K562 (cell line): ENCODE measurements around the gene AGPAT3. TPM values are rescaled to one million over a fixed set of nuclear protein-coding genes. Genes with fewer than 3 reads are reported as not detected.

ENCODE experiments used
- ATAC-seq: fragments of 200-7000 bp; cut with Tn5 transposase; 3 replicates; pipeline ENCODE4 v1.9.1; 2020; ENCODE audit warnings: moderate library complexity
- BruUV-seq: library from RNA; stranded (reverse); fragments of 400-500 nt; replicated peaks from 2 replicates; lab custom pipeline; 2021; lab: Mats Ljungman, UMichigan
- CTCF ChIA-PET: fragments of 300-600 bp; formaldehyde crosslinking; extraction: SDS; loops from one replicate; lab custom pipeline; 2021; ENCODE audit warnings: low intra/inter-chr PET ratio; lab: Yijun Ruan, JAX
- POLR2A ChIA-PET: fragments of 300-600, 350-650 bp; sonication (Branson Sonifier 250); formaldehyde crosslinking; extraction: SDS; loops from one replicate; lab custom pipeline; 2021; ENCODE audit warnings: antibody characterized with exemption, inconsistent platforms; lab: Yijun Ruan, JAX
- DNase-seq, 4 experiments: peaks; one replicate each; pipeline versions ENCODE4 v3.0.0 to v3.0.0-alpha.2; 2011 to 2018; ENCODE audit warnings: low spot score in 3 of 4, mixed read lengths in 3 of 4; ENCODE audit errors: extremely low read depth in 1 of 4
- FAIRE-seq: peaks from 2 replicates; lab custom pipeline; 2011; peaks lifted over from hg19 to GRCh38; lab: Jason Lieb, UNC
- H2AFZ ChIP-seq: 2 replicates; pipeline ENCODE4 v1.6.0; 2011; ENCODE audit warnings: low read depth, low read length, control low read depth, inconsistent platforms
- H3K27ac ChIP-seq: fragments of 200-600 bp; 3 replicates; pipeline ENCODE4 v1.8.0; 2011; ENCODE audit warnings: low read depth, mild to moderate bottlenecking, control low read depth, inconsistent platforms, low read length, moderate library complexity, mixed read lengths; ENCODE audit errors: extremely low read depth
- H3K27me3 ChIP-seq, 2 experiments: fragments of 300-600 bp in 1 of 2; 2 replicates in 1 of 2; 3 replicates in 1 of 2; pipeline versions ENCODE4 v1.6.0 to v1.8.0; 2011; ENCODE audit warnings: inconsistent platforms in 2 of 2, low read length in 2 of 2, mild to moderate bottlenecking in 1 of 2, mixed read lengths in 1 of 2, moderate library complexity in 1 of 2; ENCODE audit not compliant: control insufficient read depth in 2 of 2, insufficient read depth in 2 of 2
- H3K36me3 ChIP-seq: fragments of 300-600 bp; 3 replicates; pipeline ENCODE4 v1.8.0; 2011; ENCODE audit warnings: mild to moderate bottlenecking, low read length, inconsistent platforms; ENCODE audit not compliant: control insufficient read depth, insufficient read depth
- H3K4me1 ChIP-seq, 2 experiments: fragments of 200-600 bp in 1 of 2; replicated peaks in 1 of 2; 2 replicates in 1 of 2; 3 replicates in 1 of 2; pipeline versions ENCODE4 v1.5.1 to v1.8.0; 2011; ENCODE audit warnings: inconsistent platforms in 2 of 2, low read length in 2 of 2, mild to moderate bottlenecking in 1 of 2, mixed read lengths in 1 of 2, moderate library complexity in 1 of 2; ENCODE audit not compliant: control insufficient read depth in 2 of 2, insufficient read depth in 2 of 2
- H3K4me2 ChIP-seq: 2 replicates; pipeline ENCODE4 v1.6.1; 2011; ENCODE audit warnings: low read length, control low read depth, inconsistent platforms, mixed read lengths; ENCODE audit not compliant: insufficient read depth
- H3K4me3 ChIP-seq: fragments of 200-600 bp; sonication (generic), shearing (Covaris generic); 2 replicates; pipeline ENCODE4 v1.5.1; 2016; ENCODE audit warnings: control low read depth, inconsistent platforms
- H3K79me2 ChIP-seq: fragments of 200-600 bp; 3 replicates; pipeline ENCODE4 v1.8.0; 2011; ENCODE audit warnings: low read length, inconsistent platforms; ENCODE audit not compliant: control insufficient read depth, insufficient read depth
- H3K9ac ChIP-seq, 2 experiments: 2 replicates each; pipeline versions ENCODE4 v1.6.0 to v1.6.1; 2011; ENCODE audit warnings: low read depth in 2 of 2, low read length in 2 of 2, control low read depth in 1 of 2, inconsistent platforms in 1 of 2, mild to moderate bottlenecking in 1 of 2, mixed read lengths in 1 of 2; ENCODE audit not compliant: insufficient read depth in 1 of 2
- H3K9me1 ChIP-seq: one replicate; pipeline ENCODE4 v1.6.0; 2011; ENCODE audit warnings: inconsistent platforms, mild to moderate bottlenecking, low read length, moderate library complexity; ENCODE audit not compliant: control insufficient read depth, insufficient read depth
- H3K9me3 ChIP-seq: replicated peaks from 2 replicates; pipeline ENCODE4 v1.5.1; 2011; ENCODE audit warnings: low read depth, low read length, inconsistent platforms; ENCODE audit not compliant: control insufficient read depth, insufficient read depth
- H4K20me1 ChIP-seq: replicated peaks from 2 replicates; pipeline ENCODE4 v1.6.1; 2011; ENCODE audit warnings: low read length, inconsistent platforms, mixed read lengths; ENCODE audit not compliant: control insufficient read depth, insufficient read depth
- CBFA2T3 ChIP-seq: fragments of 450-650 bp; IDR thresholded peaks from 2 replicates; pipeline ENCODE4 v1.6.1; 2017
- CHD1 ChIP-seq: fragments of 200-600 bp; sonication (generic); IDR thresholded peaks from one replicate; pipeline ENCODE4 v1.6.1; 2012; ENCODE audit warnings: mild to moderate bottlenecking, moderate library complexity, low read length, inconsistent platforms
- HDAC6 ChIP-seq: IDR thresholded peaks from 2 replicates; pipeline ENCODE4 v1.6.1; 2012; ENCODE audit warnings: low read depth, mild to moderate bottlenecking, control low read depth, inconsistent platforms, low read length, moderate library complexity
- SMARCB1 ChIP-seq: IDR thresholded peaks from 2 replicates; pipeline ENCODE4 v1.6.1; 2011; ENCODE audit warnings: improper control_type of control experiment, low read depth; ENCODE audit not compliant: insufficient read length
- VEZF1 ChIP-seq: fragments of 200-800 bp; sonication (Bioruptor generic); IDR thresholded peaks from 2 replicates; pipeline ENCODE4 v1.6.1; 2017; ENCODE audit warnings: missing genetic modification characterization, missing compliant biosample characterization
- ZBTB8A ChIP-seq: fragments of 450-650 bp; IDR thresholded peaks from 2 replicates; pipeline ENCODE4 v1.6.1; 2018; ENCODE audit warnings: mild to moderate bottlenecking, moderate library complexity; ENCODE audit not compliant: partially characterized antibody
- ZC3H4 ChIP-seq: sonication (generic); formaldehyde crosslinking; IDR thresholded peaks from 2 replicates; pipeline ENCODE4 v1.9.0; 2021; ENCODE audit warnings: missing genetic modification reagents, borderline replicate concordance
- ZNF232 ChIP-seq: sonication (generic); formaldehyde crosslinking; IDR thresholded peaks from 2 replicates; pipeline ENCODE4 v1.8.0; 2022; ENCODE audit warnings: mild to moderate bottlenecking, missing genetic modification reagents
- ZNF445 ChIP-seq: fragments of 250-450 bp; sonication (Bioruptor Pico); IDR thresholded peaks from 2 replicates; pipeline ENCODE4 v1.4.0; 2020; ENCODE audit warnings: low read depth, mild to moderate bottlenecking, moderate library complexity
- WGBS: fragments of 100-300 bp; shearing (Covaris generic); methylation state at CpG from one replicate; pipeline ENCODE4 v1.1.6; 2016; ENCODE audit warnings: low coverage, mixed read lengths; ENCODE audit not compliant: insufficient coverage; ENCODE audit errors: missing lambda C conversion rate; 5-methylcytosine and 5-hydroxymethylcytosine counted together
- in situ Hi-C: fragments of 300-500 bp; cut with MboI; formaldehyde crosslinking; loops from 4 replicates; pipeline ENCODE4 v1.15.0; 2018; ENCODE audit warnings: inconsistent platforms, mixed read lengths
- intact Hi-C: fragments of 100-400 bp; cut with micrococcal nuclease; formaldehyde crosslinking; loops from 2 replicates; pipeline ENCODE4 v1.14.2; 2022
- polyA plus RNA-seq, 8 experiments: library from polyadenylated mRNA; depleted of rRNA in 4 of 8; stranded (reverse) in 5 of 8; unstranded in 3 of 8; fragments of >200 nt; fragmentation: Nextera tagmentation in 2 of 8; fragmentation: Illumina TruSeq in 1 of 8; extraction: Ambion mirVana in 2 of 8; extraction: Trizol in 1 of 8; gene quantifications; 2 replicates each; pipeline versions ENCODE4 v1.2.1 to v1.2.3, GENCODE V29; 2011 to 2014; ENCODE audit warnings: inconsistent platforms in 1 of 8, missing spikeins in 1 of 8
- total RNA-seq, 7 experiments: library from RNA; depleted of rRNA in 6 of 7; stranded (reverse); fragments of >200 nt in 6 of 7; fragmentation: Illumina TruSeq in 2 of 7; extraction: Trizol in 2 of 7; gene quantifications; 2 replicates each; pipeline versions ENCODE4 v1.2.1 to v1.2.3, GENCODE V29; 2011 to 2021; ENCODE audit warnings: low replicate concordance in 1 of 7
- TF ChIP-seq, protein P1 (sequence below), 2 experiments: IDR thresholded peaks; 2 replicates each; pipeline ENCODE4 v1.6.1; 2011; ENCODE audit warnings: borderline replicate concordance in 1 of 2, control low read depth in 1 of 2, low read depth in 1 of 2, low read length in 1 of 2, mild to moderate bottlenecking in 1 of 2, mixed read lengths in 1 of 2, moderate library complexity in 1 of 2; ENCODE audit not compliant: insufficient read depth in 1 of 2, insufficient read length in 1 of 2, poor library complexity in 1 of 2, severe bottlenecking in 1 of 2; ENCODE audit errors: extremely low read depth in 1 of 2
- TF ChIP-seq, protein P2 (sequence below): fragments of 200-800 bp; sonication (Bioruptor generic); IDR thresholded peaks from 2 replicates; pipeline ENCODE4 v1.6.1; 2017; ENCODE audit warnings: missing genetic modification characterization, missing compliant biosample characterization
- TF ChIP-seq, protein P3 (sequence below): sonication (generic); formaldehyde crosslinking; IDR thresholded peaks from 2 replicates; pipeline ENCODE4 v1.8.1; 2022; ENCODE audit warnings: missing genetic modification reagents

The AGPAT3 gene
- total and polyA plus RNA-seq, 9 of the 15 experiments (the other 6 are each of a cell fraction or from before 2014, with no cell fraction given), result 1.5 to 88.4 (median 35.7) TPM

DNA sequence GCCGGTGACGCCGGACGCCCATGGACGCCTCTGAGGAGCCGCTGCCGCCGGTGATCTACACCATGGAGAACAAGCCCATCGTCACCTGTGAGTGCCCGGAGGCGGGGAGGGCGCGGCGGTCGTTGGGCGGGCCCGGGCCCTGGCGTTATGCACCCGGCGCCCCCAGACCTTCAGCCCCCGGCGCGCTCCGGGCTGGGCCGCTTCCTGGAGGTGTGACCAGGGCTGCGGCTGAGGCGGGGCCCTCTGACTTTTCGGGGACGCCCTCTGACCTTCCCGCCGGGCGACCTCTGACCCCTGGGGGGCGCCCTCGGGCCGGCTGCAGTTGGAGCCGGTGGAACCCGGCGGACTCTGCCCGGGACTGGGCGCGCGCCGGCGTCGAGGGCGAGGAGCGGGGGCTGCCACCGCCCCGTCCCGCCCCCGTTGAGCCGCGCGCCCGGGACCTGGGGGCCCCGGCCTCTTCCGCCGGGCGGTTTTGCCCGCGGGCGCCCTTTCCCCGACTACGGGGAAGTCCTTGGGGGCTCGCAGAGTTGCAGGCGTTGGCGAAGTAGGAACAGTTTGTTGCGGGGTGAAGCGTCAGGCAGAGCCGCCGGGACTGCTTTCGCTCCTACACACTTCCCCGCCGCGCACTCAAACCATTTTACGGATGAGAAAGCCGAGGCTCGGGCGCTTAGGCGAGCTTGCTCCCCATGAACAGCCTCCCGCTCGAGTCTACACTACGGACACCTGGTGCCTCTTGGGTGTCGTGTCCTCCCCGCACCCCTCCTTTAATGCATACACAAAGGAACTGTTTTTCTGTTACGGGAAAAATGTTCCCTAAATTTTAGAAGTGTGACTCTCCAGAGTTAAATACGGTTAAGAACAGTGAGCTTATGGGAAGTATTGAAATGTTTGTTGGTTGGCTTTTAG, 147.7 kb downstream of the AGPAT3 start:
- Histone ChIP-seq H3K9ac (peak overlapping the region; percentile 91 to 94), H3K27ac (peak overlapping the region; percentile 93), H3K79me2 (peaks cover 71% of the 10 kb centered on the region), H3K4me3 (peak overlapping the region; percentile 77), H3K27me3 (no peaks in the 10 kb centered on the region), H2AFZ (peak overlapping the region; percentile 40), H3K4me1 (peaks cover 37 to 42% of the 10 kb centered on the region in 2 experiments), H3K36me3 (no peaks in the 10 kb centered on the region; the same call in 2 of the 3 replicates), H3K4me2 (peak overlapping the region; percentile 91), H4K20me1 (peaks cover 14% of the 10 kb centered on the region; the same call in 1 of the 2 replicates), H3K9me3 (no peaks in the 10 kb centered on the region), H3K9me1 (no peaks in the 10 kb centered on the region)
- ATAC-seq (peak; percentile 79), FAIRE-seq (no peak), DNase-seq (peak; percentile 93 to 95 (median 94))
- ChIA-PET POLR2A (interaction anchor here (0.6 to 2.3 kb wide), 13 partner anchors 8 to 292 kb away, joined by 3 to 10 read pairs (median 3); no protein-coding TSS in a partner anchor), CTCF (interaction anchor here (0.6 to 1.1 kb wide), 2 partner anchors 202 to 224 kb away, joined by 3 to 5 read pairs; no protein-coding TSS in a partner anchor)
- in situ Hi-C loops, result no loop called here
- 2% methylated on average over 61 of the region's 87 CpGs for WGBS
- intact Hi-C loops, result loop anchor here (2.0 kb wide), 2 partner anchors 16 to 284 kb away; no protein-coding TSS in a partner anchor
- no TSS peak for BruUV-seq
- no peak for TF ChIP-seq ZBTB8A
- TF ChIP-seq ZNF445 (CRISPR knock-in tag), result no peak
- TF ChIP-seq ZC3H4 (CRISPR knock-in tag), result no peak
- TF ChIP-seq SMARCB1, result no peak
- TF ChIP-seq VEZF1 (CRISPR knock-in tag), result peak; percentile 78
- TF ChIP-seq, protein P1, sequence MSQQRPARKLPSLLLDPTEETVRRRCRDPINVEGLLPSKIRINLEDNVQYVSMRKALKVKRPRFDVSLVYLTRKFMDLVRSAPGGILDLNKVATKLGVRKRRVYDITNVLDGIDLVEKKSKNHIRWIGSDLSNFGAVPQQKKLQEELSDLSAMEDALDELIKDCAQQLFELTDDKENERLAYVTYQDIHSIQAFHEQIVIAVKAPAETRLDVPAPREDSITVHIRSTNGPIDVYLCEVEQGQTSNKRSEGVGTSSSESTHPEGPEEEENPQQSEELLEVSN (IDR thresholded peaks at IDR 0.05; ENCODE audit: borderline replicate concordance in 1 of 2, extremely low read depth in 1 of 2, insufficient read depth in 1 of 2, insufficient read length in 1 of 2, low read depth in 1 of 2, low read length in 1 of 2, poor library complexity in 1 of 2, severe bottlenecking in 1 of 2), result peak; percentile 47 to 74
- TF ChIP-seq CBFA2T3, result no peak
- peak; percentile 83 for TF ChIP-seq CHD1
- no peak for TF ChIP-seq HDAC6
- TF ChIP-seq, protein P2, sequence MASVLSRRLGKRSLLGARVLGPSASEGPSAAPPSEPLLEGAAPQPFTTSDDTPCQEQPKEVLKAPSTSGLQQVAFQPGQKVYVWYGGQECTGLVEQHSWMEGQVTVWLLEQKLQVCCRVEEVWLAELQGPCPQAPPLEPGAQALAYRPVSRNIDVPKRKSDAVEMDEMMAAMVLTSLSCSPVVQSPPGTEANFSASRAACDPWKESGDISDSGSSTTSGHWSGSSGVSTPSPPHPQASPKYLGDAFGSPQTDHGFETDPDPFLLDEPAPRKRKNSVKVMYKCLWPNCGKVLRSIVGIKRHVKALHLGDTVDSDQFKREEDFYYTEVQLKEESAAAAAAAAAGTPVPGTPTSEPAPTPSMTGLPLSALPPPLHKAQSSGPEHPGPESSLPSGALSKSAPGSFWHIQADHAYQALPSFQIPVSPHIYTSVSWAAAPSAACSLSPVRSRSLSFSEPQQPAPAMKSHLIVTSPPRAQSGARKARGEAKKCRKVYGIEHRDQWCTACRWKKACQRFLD (CRISPR knock-in tag), result peak; percentile 63
- TF ChIP-seq, protein P3, sequence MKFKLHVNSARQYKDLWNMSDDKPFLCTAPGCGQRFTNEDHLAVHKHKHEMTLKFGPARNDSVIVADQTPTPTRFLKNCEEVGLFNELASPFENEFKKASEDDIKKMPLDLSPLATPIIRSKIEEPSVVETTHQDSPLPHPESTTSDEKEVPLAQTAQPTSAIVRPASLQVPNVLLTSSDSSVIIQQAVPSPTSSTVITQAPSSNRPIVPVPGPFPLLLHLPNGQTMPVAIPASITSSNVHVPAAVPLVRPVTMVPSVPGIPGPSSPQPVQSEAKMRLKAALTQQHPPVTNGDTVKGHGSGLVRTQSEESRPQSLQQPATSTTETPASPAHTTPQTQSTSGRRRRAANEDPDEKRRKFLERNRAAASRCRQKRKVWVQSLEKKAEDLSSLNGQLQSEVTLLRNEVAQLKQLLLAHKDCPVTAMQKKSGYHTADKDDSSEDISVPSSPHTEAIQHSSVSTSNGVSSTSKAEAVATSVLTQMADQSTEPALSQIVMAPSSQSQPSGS (CRISPR knock-in tag), result no peak
- TF ChIP-seq ZNF232 (CRISPR knock-in tag), result no peak
